ENCODE measurements around the gene GUCY2C. TPM values are rescaled to one million over a fixed set of nuclear protein-coding genes. Genes with fewer than 3 reads are reported as not detected.

The GUCY2C gene
- total RNA-seq, 6 experiments from 2014 or later, result 0.06 TPM; not detected in 5

DNA sequence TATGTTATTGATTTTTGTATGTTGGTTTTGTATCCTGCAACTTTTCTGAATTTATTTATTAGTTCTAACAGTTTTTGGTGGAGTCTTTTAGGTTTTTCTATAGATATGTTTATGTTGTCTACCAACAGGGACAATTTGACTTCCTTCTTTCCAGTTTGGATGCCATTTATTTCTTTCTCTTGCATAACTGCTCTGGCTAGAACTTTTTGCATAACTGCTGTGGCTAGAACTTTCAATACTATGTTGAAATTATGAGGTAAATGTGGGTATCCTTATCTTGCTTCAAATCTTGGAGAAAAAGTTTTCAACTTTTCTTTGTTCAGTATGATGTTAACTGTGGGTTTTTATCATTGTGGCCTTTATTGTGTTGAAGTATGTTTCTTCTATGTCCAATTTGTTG, 88.8 kb downstream of the GUCY2C start:
- H3K9me3 Mint-ChIP-seq, result peaks cover 33% of the 10 kb centered on the region
- H3K27ac Mint-ChIP-seq, result no peak overlapping the region
- no peak overlapping the region for H3K4me3 Mint-ChIP-seq
- TF ChIP-seq, protein P1, sequence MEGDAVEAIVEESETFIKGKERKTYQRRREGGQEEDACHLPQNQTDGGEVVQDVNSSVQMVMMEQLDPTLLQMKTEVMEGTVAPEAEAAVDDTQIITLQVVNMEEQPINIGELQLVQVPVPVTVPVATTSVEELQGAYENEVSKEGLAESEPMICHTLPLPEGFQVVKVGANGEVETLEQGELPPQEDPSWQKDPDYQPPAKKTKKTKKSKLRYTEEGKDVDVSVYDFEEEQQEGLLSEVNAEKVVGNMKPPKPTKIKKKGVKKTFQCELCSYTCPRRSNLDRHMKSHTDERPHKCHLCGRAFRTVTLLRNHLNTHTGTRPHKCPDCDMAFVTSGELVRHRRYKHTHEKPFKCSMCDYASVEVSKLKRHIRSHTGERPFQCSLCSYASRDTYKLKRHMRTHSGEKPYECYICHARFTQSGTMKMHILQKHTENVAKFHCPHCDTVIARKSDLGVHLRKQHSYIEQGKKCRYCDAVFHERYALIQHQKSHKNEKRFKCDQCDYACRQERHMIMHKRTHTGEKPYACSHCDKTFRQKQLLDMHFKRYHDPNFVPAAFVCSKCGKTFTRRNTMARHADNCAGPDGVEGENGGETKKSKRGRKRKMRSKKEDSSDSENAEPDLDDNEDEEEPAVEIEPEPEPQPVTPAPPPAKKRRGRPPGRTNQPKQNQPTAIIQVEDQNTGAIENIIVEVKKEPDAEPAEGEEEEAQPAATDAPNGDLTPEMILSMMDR (IDR thresholded peaks at IDR 0.05), result no peak
- H3K27me3 Mint-ChIP-seq (ENCODE audit: insufficient read depth), result no peaks in the 10 kb centered on the region
- H3K36me3 Mint-ChIP-seq (ENCODE audit: low read depth), result no peaks in the 10 kb centered on the region; the same call in 1 of the 2 replicates
- DNase-seq, result no peak
- H3K4me1 Mint-ChIP-seq (ENCODE audit: low read depth), result no peaks in the 10 kb centered on the region

DNA sequence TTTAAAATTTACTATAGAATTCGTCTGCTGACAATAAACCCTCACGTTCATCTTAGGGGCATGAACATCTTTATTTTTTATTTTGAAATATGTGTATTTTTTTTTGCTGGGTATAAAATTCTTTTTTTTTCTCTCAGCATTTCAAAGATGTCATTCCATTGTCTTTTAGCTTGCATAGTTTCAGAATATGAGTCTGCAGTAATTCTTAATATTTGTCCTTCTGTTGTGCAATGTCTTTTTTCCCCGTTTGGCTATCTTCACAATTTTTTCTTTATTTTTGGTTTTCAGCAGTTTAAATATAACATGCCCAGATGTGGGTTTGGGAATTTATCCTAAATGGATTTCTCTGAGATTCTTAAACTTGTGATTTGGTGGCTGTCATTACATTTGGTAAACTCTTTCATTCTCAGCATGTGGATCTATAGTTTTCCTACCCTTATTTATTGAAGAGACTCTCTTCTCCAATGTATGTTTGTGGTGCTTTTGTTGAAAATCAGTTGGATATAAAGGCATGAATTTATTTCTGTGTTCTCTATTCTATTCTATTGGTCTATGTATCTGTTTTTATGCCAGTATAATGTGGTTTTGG, 90.9 kb downstream of the GUCY2C start:
- Mint-ChIP-seq H3K36me3 (ENCODE audit: low read depth) (no peaks in the 10 kb centered on the region; the same call in 1 of the 2 replicates), H3K27me3 (ENCODE audit: insufficient read depth) (no peaks in the 10 kb centered on the region), H3K4me3 (no peak overlapping the region), H3K27ac (no peak overlapping the region), H3K9me3 (peaks cover 40% of the 10 kb centered on the region), H3K4me1 (ENCODE audit: low read depth) (no peaks in the 10 kb centered on the region)
- DNase-seq, result no peak
- TF ChIP-seq, protein P1 (IDR thresholded peaks at IDR 0.05), result no peak

DNA sequence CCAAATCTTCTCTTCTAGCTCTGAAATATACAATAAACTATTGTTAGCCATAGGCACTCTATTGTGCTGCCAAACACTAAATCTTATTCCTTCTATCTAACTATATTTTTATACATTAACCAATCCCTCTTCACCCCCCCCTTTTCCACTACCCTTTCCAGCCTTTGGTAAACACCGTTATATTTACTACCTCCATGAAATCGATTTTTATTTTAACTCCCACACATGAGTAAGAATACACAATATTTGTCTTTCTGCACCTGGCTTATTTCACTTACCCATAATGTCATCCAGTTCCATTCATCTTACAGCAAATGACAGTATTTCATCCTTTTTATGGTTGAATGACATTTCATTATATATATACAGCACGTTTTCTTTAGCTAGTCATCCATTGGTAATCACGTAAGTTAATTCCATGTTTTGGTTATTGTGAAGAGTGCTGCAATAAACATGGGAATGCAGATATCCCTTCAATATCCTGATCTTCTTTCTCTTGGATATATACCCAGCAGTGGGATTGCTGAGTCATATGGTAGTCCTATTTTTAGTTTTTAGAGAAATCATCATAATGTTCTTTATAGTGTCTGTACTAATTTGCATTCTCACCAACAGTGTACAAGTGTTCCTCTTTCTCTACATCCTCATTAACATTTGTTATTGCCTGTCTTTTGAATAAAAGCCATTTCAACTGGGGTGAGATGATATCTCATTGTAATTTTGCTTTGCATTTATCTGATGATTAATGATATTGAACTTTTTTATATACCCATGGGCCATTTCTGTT, 94.5 kb downstream of the GUCY2C start:
- Mint-ChIP-seq H3K27me3 (ENCODE audit: insufficient read depth) (no peaks in the 10 kb centered on the region), H3K36me3 (ENCODE audit: low read depth) (no peaks in the 10 kb centered on the region; the same call in 1 of the 2 replicates), H3K27ac (no peak overlapping the region), H3K9me3 (peaks cover 46% of the 10 kb centered on the region), H3K4me3 (no peak overlapping the region), H3K4me1 (ENCODE audit: low read depth) (no peaks in the 10 kb centered on the region)
- no peak for DNase-seq
- TF ChIP-seq, protein P1 (IDR thresholded peaks at IDR 0.05), result no peak

DNA sequence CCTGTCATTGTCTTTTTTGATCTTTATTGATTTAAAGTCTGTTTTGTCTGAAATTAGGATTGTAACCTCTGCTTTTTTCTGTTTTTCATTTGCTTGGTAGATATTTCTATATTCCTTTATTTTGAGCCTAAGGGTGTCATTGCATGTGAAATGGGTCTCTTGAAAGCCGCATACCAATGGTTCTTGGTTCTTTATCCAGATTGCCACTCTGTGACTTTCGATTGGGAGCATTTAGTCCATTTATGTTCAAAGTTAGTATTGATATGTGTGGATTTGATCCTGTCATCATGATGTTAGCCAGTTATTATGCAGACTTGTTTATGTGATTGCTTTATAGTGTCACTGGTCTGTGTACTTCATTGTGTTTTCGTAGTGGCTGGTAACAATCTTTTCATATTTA, 98.9 kb downstream of the GUCY2C start:
- no peak for DNase-seq
- Mint-ChIP-seq H3K9me3 (peaks cover 35% of the 10 kb centered on the region), H3K27me3 (ENCODE audit: insufficient read depth) (no peaks in the 10 kb centered on the region), H3K4me3 (no peak overlapping the region), H3K4me1 (ENCODE audit: low read depth) (no peaks in the 10 kb centered on the region), H3K36me3 (ENCODE audit: low read depth) (no peaks in the 10 kb centered on the region), H3K27ac (no peak overlapping the region)
- TF ChIP-seq, protein P1 (IDR thresholded peaks at IDR 0.05), result no peak

DNA sequence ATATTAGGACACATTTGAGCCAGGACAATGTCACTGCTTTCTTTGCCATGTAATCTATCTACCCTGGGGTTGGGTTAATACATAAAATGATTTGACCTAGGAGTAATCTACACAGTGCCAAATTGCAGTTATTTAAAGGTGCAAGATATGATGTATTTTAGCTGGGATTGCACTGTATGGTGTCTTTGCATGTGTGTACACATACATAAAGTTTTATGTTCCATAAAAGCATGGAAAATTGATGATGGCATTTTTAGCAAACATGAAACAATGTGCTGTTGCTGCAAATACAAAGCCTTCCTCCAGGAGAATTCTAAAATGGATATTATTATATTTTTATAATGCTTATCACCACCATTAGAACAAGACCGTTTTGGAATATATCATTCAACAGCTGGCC, 104.7 kb downstream of the GUCY2C start:
- Mint-ChIP-seq H3K9me3 (peaks cover 17% of the 10 kb centered on the region), H3K36me3 (ENCODE audit: low read depth) (no peaks in the 10 kb centered on the region; the same call in 1 of the 2 replicates), H3K4me1 (ENCODE audit: low read depth) (no peaks in the 10 kb centered on the region), H3K27me3 (ENCODE audit: insufficient read depth) (no peaks in the 10 kb centered on the region), H3K27ac (no peak overlapping the region), H3K4me3 (no peak overlapping the region)
- TF ChIP-seq, protein P1 (IDR thresholded peaks at IDR 0.05), result no peak
- no peak for DNase-seq
